H9 (cell line): ENCODE measurements around the gene GALNS. TPM values are rescaled to one million over a fixed set of nuclear protein-coding genes. Genes with fewer than 3 reads are reported as not detected.

Experiments
- DNase-seq: peaks from one replicate; pipeline ENCODE4 v3.0.0-alpha.2; 2017
- H2AFZ ChIP-seq: one replicate; pipeline ENCODE4 v1.6.1; 2013; ENCODE audit warnings: mild to moderate bottlenecking, low read length, control low read depth, moderate library complexity
- H2AK5ac ChIP-seq: 2 replicates; pipeline ENCODE4 v1.6.1; 2013; ENCODE audit warnings: low read length, control low read depth, mixed read lengths; ENCODE audit not compliant: insufficient read length
- H2BK120ac ChIP-seq: one replicate; pipeline ENCODE4 v1.6.1; 2013; ENCODE audit warnings: low read depth, mild to moderate bottlenecking, low read length, control low read depth, inconsistent platforms; ENCODE audit not compliant: poor library complexity, severe bottlenecking
- H2BK12ac ChIP-seq: 2 replicates; pipeline ENCODE4 v1.6.1; 2013; ENCODE audit warnings: low read length, control low read depth, mixed read lengths, low read depth; ENCODE audit not compliant: insufficient read length
- H2BK15ac ChIP-seq: 2 replicates; pipeline ENCODE4 v1.6.1; 2013; ENCODE audit warnings: low read depth, low read length, control low read depth
- H2BK20ac ChIP-seq: one replicate; pipeline ENCODE4 v1.6.1; 2013; ENCODE audit warnings: low read depth, mild to moderate bottlenecking, low read length, control low read depth, inconsistent platforms; ENCODE audit not compliant: poor library complexity, severe bottlenecking
- H2BK5ac ChIP-seq: 2 replicates; pipeline ENCODE4 v1.6.1; 2013; ENCODE audit warnings: low read length, control low read depth, mixed read lengths; ENCODE audit not compliant: insufficient read length
- H3K14ac ChIP-seq: 2 replicates; pipeline ENCODE4 v1.6.1; 2013; ENCODE audit warnings: low read length, control low read depth; ENCODE audit not compliant: insufficient read depth
- H3K18ac ChIP-seq: 2 replicates; pipeline ENCODE4 v1.6.1; 2013; ENCODE audit warnings: low read depth, mild to moderate bottlenecking, mixed read lengths, low read length, control low read depth; ENCODE audit not compliant: insufficient read length
- H3K23ac ChIP-seq: 2 replicates; pipeline ENCODE4 v1.6.1; 2013; ENCODE audit warnings: low read length, control low read depth, mixed read lengths, low read depth; ENCODE audit not compliant: insufficient read length
- H3K23me2 ChIP-seq: 2 replicates; pipeline ENCODE4 v1.6.1; 2013; ENCODE audit warnings: low read depth, mild to moderate bottlenecking, mixed read lengths, low read length, control low read depth; ENCODE audit not compliant: insufficient read length, poor library complexity, severe bottlenecking
- H3K27ac ChIP-seq: 2 replicates; pipeline ENCODE4 v1.5.1; 2013; ENCODE audit warnings: low read length, control low read depth, mixed read lengths, low read depth; ENCODE audit not compliant: insufficient read length
- H3K27me3 ChIP-seq: 2 replicates; pipeline ENCODE4 v1.6.1; 2013; ENCODE audit warnings: low read length, control low read depth, inconsistent platforms; ENCODE audit not compliant: insufficient read depth
- H3K4ac ChIP-seq: 2 replicates; pipeline ENCODE4 v1.6.1; 2013; ENCODE audit warnings: low read depth, mild to moderate bottlenecking, control low read depth, inconsistent platforms, low read length, moderate library complexity
- H3K4me1 ChIP-seq: 2 replicates; pipeline ENCODE4 v1.6.1; 2013; ENCODE audit warnings: low read length, control low read depth, inconsistent platforms; ENCODE audit not compliant: insufficient read depth
- H3K4me2 ChIP-seq: 2 replicates; pipeline ENCODE4 v1.6.1; 2013; ENCODE audit warnings: low read length, control low read depth, mixed read lengths; ENCODE audit not compliant: insufficient read length, insufficient read depth
- H3K56ac ChIP-seq: 2 replicates; pipeline ENCODE4 v1.6.1; 2013; ENCODE audit warnings: low read depth, mild to moderate bottlenecking, mixed read lengths, low read length, control low read depth; ENCODE audit not compliant: insufficient read length
- H3K79me1 ChIP-seq: 2 replicates; pipeline ENCODE4 v1.6.1; 2013; ENCODE audit warnings: low read depth, mild to moderate bottlenecking, moderate library complexity, low read length, control low read depth, inconsistent platforms; ENCODE audit not compliant: insufficient read depth, poor library complexity, severe bottlenecking
- H3K79me2 ChIP-seq: 2 replicates; pipeline ENCODE4 v1.6.1; 2013; ENCODE audit warnings: low read length, control low read depth, inconsistent platforms; ENCODE audit not compliant: insufficient read depth
- H3K9ac ChIP-seq: 2 replicates; pipeline ENCODE4 v1.6.1; 2013; ENCODE audit warnings: low read length, control low read depth, mixed read lengths; ENCODE audit not compliant: insufficient read length; ENCODE audit errors: extremely low read depth
- H3K9me3 ChIP-seq: one replicate; pipeline ENCODE4 v1.6.1; 2013; ENCODE audit warnings: low read depth, low read length, inconsistent platforms; ENCODE audit not compliant: control insufficient read depth
- H3T11ph ChIP-seq: one replicate; pipeline ENCODE4 v1.6.1; 2013; ENCODE audit warnings: mild to moderate bottlenecking, low read length, control low read depth, inconsistent platforms
- H4K20me1 ChIP-seq: one replicate; pipeline ENCODE4 v1.6.1; 2013; ENCODE audit not compliant: control insufficient read depth, insufficient read length, insufficient read depth
- H4K5ac ChIP-seq: 2 replicates; pipeline ENCODE4 v1.6.1; 2013; ENCODE audit warnings: low read depth, mild to moderate bottlenecking, mixed read lengths, low read length, control low read depth; ENCODE audit not compliant: insufficient read length
- H4K8ac ChIP-seq: replicated peaks from 2 replicates; pipeline ENCODE4 v1.6.1; 2013; ENCODE audit warnings: low read length, control low read depth, mixed read lengths, low read depth; ENCODE audit not compliant: insufficient read length
- H4K91ac ChIP-seq: 2 replicates; pipeline ENCODE4 v1.6.1; 2013; ENCODE audit warnings: low read depth, mild to moderate bottlenecking, moderate library complexity, mixed read lengths, low read length, control low read depth; ENCODE audit not compliant: insufficient read length
- H3K27ac Mint-ChIP-seq, 3 experiments: 2 replicates in 2 of 3; 3 replicates in 1 of 3; pipeline ENCODE4 v1.8.0; 2020 to 2021; ENCODE audit warnings: mixed read lengths in 3 of 3, mild to moderate bottlenecking in 1 of 3, moderate library complexity in 1 of 3
- H3K27me3 Mint-ChIP-seq: 2 replicates; pipeline ENCODE4 v1.8.0; 2021; ENCODE audit warnings: low read depth, mild to moderate bottlenecking, moderate library complexity, mixed read lengths
- H3K36me3 Mint-ChIP-seq, 3 experiments: 2 replicates in 2 of 3; 3 replicates in 1 of 3; pipeline ENCODE4 v1.8.0; 2020 to 2021; ENCODE audit warnings: low read depth in 3 of 3, mixed read lengths in 3 of 3; ENCODE audit not compliant: insufficient read depth in 1 of 3
- H3K4me1 Mint-ChIP-seq, 2 experiments: 2 replicates each; pipeline ENCODE4 v1.8.0; 2020; ENCODE audit warnings: mixed read lengths in 2 of 2
- H3K4me3 Mint-ChIP-seq, 2 experiments: 2 replicates in 1 of 2; 3 replicates in 1 of 2; pipeline ENCODE4 v1.8.0; 2020 to 2021; ENCODE audit warnings: mild to moderate bottlenecking in 2 of 2, mixed read lengths in 2 of 2, moderate library complexity in 1 of 2
- H3K9me3 Mint-ChIP-seq, 2 experiments: 2 replicates in 1 of 2; 3 replicates in 1 of 2; pipeline ENCODE4 v1.8.0; 2020; ENCODE audit warnings: mild to moderate bottlenecking in 2 of 2, mixed read lengths in 2 of 2, moderate library complexity in 1 of 2
- CTCF ChIP-seq: fragments of 200-600 bp; sonication (generic); conservative IDR thresholded peaks from 3 replicates; pipeline ENCODE4 v1.8.0; 2021; ENCODE audit warnings: antibody characterized with exemption, mild to moderate bottlenecking
- WGBS: extraction: QIAGEN DNeasy Blood & Tissue Kit; methylation state at CpG from one replicate; pipeline ENCODE4 v1.1.7; 2013; ENCODE audit warnings: missing lambda C conversion rate, low lambda C conversion rate, mixed read lengths; ENCODE audit not compliant: insufficient read length; ENCODE audit errors: extremely low coverage; 5-methylcytosine and 5-hydroxymethylcytosine counted together
- total RNA-seq: library from RNA; stranded (reverse); gene quantifications from 2 replicates; pipeline ENCODE4 v1.2.1, GENCODE V29; 2021

Gene GALNS
- total RNA-seq, 1 experiment from 2014 or later, result 20.3 TPM

DNA sequence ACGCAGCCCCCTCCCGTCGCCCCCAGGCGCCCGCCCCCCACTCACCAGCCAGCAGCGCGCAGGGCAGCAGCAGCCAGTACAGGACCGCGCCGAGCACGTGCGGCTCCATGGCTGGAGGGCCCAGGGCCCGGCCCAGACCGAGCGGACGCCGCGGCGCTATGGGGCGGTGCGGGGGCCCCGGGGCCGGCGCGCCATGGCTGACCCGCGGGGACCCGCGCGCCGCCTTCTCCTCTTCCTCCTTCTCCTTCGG lies 72.0 kb downstream of the GALNS start:
- peaks cover 6% of the 10 kb centered on the region; the same call in 1 of the 2 replicates for H3K27me3 Mint-ChIP-seq
- H3K9me3 Mint-ChIP-seq, result no peaks in the 10 kb centered on the region
- H3K27ac Mint-ChIP-seq, result no peak overlapping the region
- no peak overlapping the region for H2BK120ac ChIP-seq
- peaks cover 2% of the 10 kb centered on the region for H4K20me1 ChIP-seq
- H3K27me3 ChIP-seq, result no peaks in the 10 kb centered on the region
- H3K4me1 Mint-ChIP-seq, result peaks cover 18 to 19% of the 10 kb centered on the region in 2 experiments
- H3K14ac ChIP-seq, result peak overlapping the region; percentile 47; the same call in 1 of the 2 replicates
- H3K79me2 ChIP-seq, result peaks cover 4% of the 10 kb centered on the region; the same call in 1 of the 2 replicates
- H2AFZ ChIP-seq, result no peak overlapping the region
- H4K5ac ChIP-seq, result no peak overlapping the region
- no peak overlapping the region for H2BK15ac ChIP-seq
- H3K4ac ChIP-seq, result no peak overlapping the region
- H2BK5ac ChIP-seq, result no peak overlapping the region
- no peak overlapping the region for H3K9ac ChIP-seq
- H3K23ac ChIP-seq, result no peak overlapping the region
- no peaks in the 10 kb centered on the region for H3K9me3 ChIP-seq
- H3K18ac ChIP-seq, result no peak overlapping the region
- H3K23me2 ChIP-seq, result peaks cover 10% of the 10 kb centered on the region
- no peak overlapping the region for H3K4me2 ChIP-seq
- no CpG with 5 or more reads among the region's 32 CpGs for WGBS
- H3K4me1 ChIP-seq, result no peaks in the 10 kb centered on the region
- no peak overlapping the region for H2BK20ac ChIP-seq
- no peak overlapping the region for H4K8ac ChIP-seq
- no peak overlapping the region for H3K56ac ChIP-seq
- no peak for DNase-seq
- H3K36me3 Mint-ChIP-seq, result no peaks in the 10 kb centered on the region
- H3K4me3 Mint-ChIP-seq, result peak overlapping the region in 1 of 2 experiments; percentile 73; a peak in 3 of 5 replicates
- H3T11ph ChIP-seq, result no peak overlapping the region
- no peak overlapping the region for H2AK5ac ChIP-seq
- no peak for TF ChIP-seq CTCF
- no peak overlapping the region for H3K27ac ChIP-seq
- H3K79me1 ChIP-seq, result no peaks in the 10 kb centered on the region
- no peak overlapping the region for H4K91ac ChIP-seq
- H2BK12ac ChIP-seq, result no peak overlapping the region
